PC-3 (cell line): ENCODE results near the gene DRD3. TPM values are rescaled to one million over a fixed set of nuclear protein-coding genes. Genes with fewer than 3 reads are reported as not detected.

Experiments
- ATAC-seq: fragments of 200-7000 bp; cut with Tn5 transposase; 2 replicates; pipeline ENCODE4 v1.9.1; 2020; ENCODE audit warnings: mild to moderate bottlenecking, moderate library complexity
- BruUV-seq: library from RNA; stranded (reverse); fragments of 400-500 nt; replicated peaks from 2 replicates; lab custom pipeline; 2021; lab: Mats Ljungman, UMichigan
- CTCF ChIA-PET: fragments of 300-600 bp; sonication (Branson Sonifier 250); formaldehyde crosslinking; loops from one replicate; lab custom pipeline; 2022; ENCODE audit warnings: antibody characterized with exemption; lab: Charles Lee
- POLR2A ChIA-PET: fragments of 300-600 bp; sonication (Branson Sonifier 250); formaldehyde crosslinking; loops from one replicate; lab custom pipeline; 2022; ENCODE audit warnings: antibody characterized with exemption; ENCODE audit not compliant: unreplicated experiment; lab: Charles Lee
- DNase-seq: peaks from one replicate; pipeline ENCODE4 v3.0.0-alpha.2; 2015
- H2AFZ ChIP-seq: fragments of 300-600 bp; sonication (generic); 2 replicates; pipeline ENCODE4 v1.6.0; 2016; ENCODE audit warnings: antibody characterized with exemption, low read length
- H3F3A ChIP-seq: fragments of 300-600 bp; sonication (generic); one replicate; pipeline ENCODE4 v1.6.0; 2017; ENCODE audit warnings: antibody characterized with exemption, low read length, control low read depth, mild to moderate bottlenecking; ENCODE audit not compliant: unreplicated experiment
- H3K27ac ChIP-seq: fragments of 300-600 bp; sonication (generic); 2 replicates; pipeline ENCODE4 v1.5.1; 2016; ENCODE audit warnings: mild to moderate bottlenecking, low read length
- H3K27me3 ChIP-seq: fragments of 300-600 bp; sonication (generic); 2 replicates; pipeline ENCODE4 v1.6.1; 2016; ENCODE audit warnings: low read length, mixed read lengths
- H3K36me3 ChIP-seq: fragments of 300-600 bp; sonication (generic); 2 replicates; pipeline ENCODE4 v1.6.1; 2016; ENCODE audit warnings: low read depth, mixed run types, low read length, mixed read lengths
- H3K4me1 ChIP-seq: fragments of 300-600 bp; sonication (generic); 2 replicates; pipeline ENCODE4 v1.5.1; 2016; ENCODE audit warnings: low read length; ENCODE audit not compliant: insufficient read depth
- H3K4me2 ChIP-seq: fragments of 300-600 bp; sonication (generic); 2 replicates; pipeline ENCODE4 v1.6.0; 2016; ENCODE audit warnings: low read length
- H3K4me3 ChIP-seq: fragments of 300-600 bp; sonication (generic); 2 replicates; pipeline ENCODE4 v1.5.1; 2016; ENCODE audit warnings: mild to moderate bottlenecking, low read length, mixed read lengths
- H3K79me2 ChIP-seq: fragments of 300-600 bp; sonication (generic); 2 replicates; pipeline ENCODE4 v1.6.1; 2017; ENCODE audit warnings: low read length, mixed read lengths
- H3K9ac ChIP-seq: fragments of 300-600 bp; sonication (generic); 2 replicates; pipeline ENCODE4 v1.6.0; 2016; ENCODE audit warnings: mild to moderate bottlenecking, low read length
- H3K9me2 ChIP-seq: fragments of 300-600 bp; sonication (generic); replicated peaks from 2 replicates; pipeline ENCODE4 v1.6.1; 2016; ENCODE audit warnings: mixed run types, low read length, mixed read lengths
- H3K9me3 ChIP-seq: fragments of 300-600 bp; sonication (generic); 2 replicates; pipeline ENCODE4 v1.6.1; 2016; ENCODE audit warnings: low read length, mixed read lengths
- H4K20me1 ChIP-seq: fragments of 300-600 bp; sonication (generic); 2 replicates; pipeline ENCODE4 v1.6.1; 2016; ENCODE audit warnings: low read length, mixed read lengths
- CTCF ChIP-seq: fragments of 300-600 bp; sonication (generic); conservative IDR thresholded peaks from 2 replicates; pipeline ENCODE4 v1.5.1; 2017; ENCODE audit warnings: antibody characterized with exemption, low read depth, mild to moderate bottlenecking, low read length
- EZH2 ChIP-seq: fragments of 300-600 bp; sonication (generic); IDR thresholded peaks from one replicate; pipeline ENCODE4 v1.6.1; 2017; ENCODE audit warnings: antibody characterized with exemption, mild to moderate bottlenecking, low read length; ENCODE audit not compliant: unreplicated experiment
- EZH2phosphoT487 ChIP-seq: fragments of 300-600 bp; sonication (generic); IDR thresholded peaks from 2 replicates; pipeline ENCODE4 v1.6.1; 2018; ENCODE audit warnings: mild to moderate bottlenecking, antibody characterized with exemption, low read length, borderline replicate concordance
- intact Hi-C: fragments of 100-400 bp; cut with micrococcal nuclease; formaldehyde crosslinking; loops from 2 replicates; pipeline ENCODE4 v1.9.0; 2023
- total RNA-seq: library from RNA; depleted of rRNA; stranded (reverse); fragments of >200 nt; gene quantifications from 2 replicates; pipeline ENCODE4 v1.2.3, GENCODE V29; 2014

The DRD3 gene
- total RNA-seq, 1 experiment from 2014 or later: not detected

DNA sequence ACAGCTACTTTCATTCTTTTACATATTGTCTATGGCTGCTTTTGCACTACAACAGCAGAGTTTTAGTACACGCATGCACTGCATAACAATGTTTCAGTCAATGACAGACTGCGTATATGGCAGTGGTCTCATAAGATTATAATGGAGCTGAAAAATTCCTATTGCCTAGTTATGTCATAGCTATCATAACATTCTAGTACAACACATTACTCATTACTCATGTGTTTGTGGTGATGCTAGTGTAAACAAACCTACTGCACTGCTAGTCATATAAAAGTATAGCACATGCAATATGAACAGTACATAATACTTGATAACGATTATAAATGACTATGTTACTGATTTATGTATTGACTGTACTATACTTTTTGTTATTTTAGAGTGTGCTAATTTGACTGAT, 74.4 kb downstream of the DRD3 start:
- BruUV-seq: no TSS peak
- H3K4me2 ChIP-seq: no peak overlapping the region
- H3K27ac ChIP-seq: no peak overlapping the region
- H3K9me2 ChIP-seq: no peaks in the 10 kb centered on the region
- no peaks in the 10 kb centered on the region for H3K79me2 ChIP-seq
- POLR2A ChIA-PET: interaction anchor here (0.5 kb wide), 2 partner anchors 245 to 1773 kb away, joined by 3 to 8 read pairs; no protein-coding TSS in a partner anchor
- H4K20me1 ChIP-seq: no peaks in the 10 kb centered on the region
- H3K9ac ChIP-seq: no peak overlapping the region
- H3K4me3 ChIP-seq: no peak overlapping the region
- intact Hi-C loops: no loop called here
- no peaks in the 10 kb centered on the region for H3K36me3 ChIP-seq
- H3K4me1 ChIP-seq: no peaks in the 10 kb centered on the region
- ATAC-seq (peak; percentile 99), DNase-seq (peak; percentile 63)
- CTCF ChIA-PET: no interaction called here
- TF ChIP-seq EZH2phosphoT487: no peak
- TF ChIP-seq EZH2: no peak
- no peak for TF ChIP-seq CTCF
- H3F3A ChIP-seq: no peaks in the 10 kb centered on the region
- H2AFZ ChIP-seq: no peak overlapping the region
- 0 out of 2 replicates have a peak, but pooled peaks cover 9% of the 10 kb centered on the region for H3K27me3 ChIP-seq
- H3K9me3 ChIP-seq: no peaks in the 10 kb centered on the region

DNA sequence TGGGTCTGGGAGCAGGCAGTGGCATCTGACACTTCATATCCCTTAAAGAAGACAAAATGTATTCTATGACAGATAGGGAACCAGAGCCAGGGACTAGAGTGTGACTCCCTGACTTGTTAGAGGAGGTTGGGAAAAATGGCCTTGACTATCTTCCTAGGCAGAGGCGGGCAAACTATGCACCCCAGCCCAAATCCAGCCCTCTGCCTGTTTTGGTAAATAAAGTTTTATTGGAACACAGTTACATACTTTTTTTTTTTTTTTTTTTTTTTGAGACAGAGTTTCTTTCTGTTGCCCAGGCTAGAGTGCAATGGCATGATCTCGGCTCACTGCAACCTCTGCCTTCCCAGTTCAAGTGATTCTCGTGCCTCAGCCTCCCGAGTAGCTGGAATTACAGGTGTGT, 75.0 kb downstream of the DRD3 start:
- CTCF ChIA-PET: no interaction called here
- H4K20me1 ChIP-seq: no peaks in the 10 kb centered on the region

More for the DNA sequence above, 75.0 kb downstream of the DRD3 start:
- ATAC-seq: no peak
- Histone ChIP-seq H3K4me1 (no peaks in the 10 kb centered on the region), H3K27ac (no peak overlapping the region), H3K9ac (no peak overlapping the region), H2AFZ (no peak overlapping the region), H3K9me2 (no peaks in the 10 kb centered on the region), H3K36me3 (no peaks in the 10 kb centered on the region), H3K79me2 (no peaks in the 10 kb centered on the region), H3F3A (no peaks in the 10 kb centered on the region), H3K4me3 (no peak overlapping the region), H3K4me2 (no peak overlapping the region), H3K9me3 (no peaks in the 10 kb centered on the region), H3K27me3 (0 out of 2 replicates have a peak, but pooled peaks cover 9% of the 10 kb centered on the region)
- TF ChIP-seq CTCF: no peak
- no peak for TF ChIP-seq EZH2
- TF ChIP-seq EZH2phosphoT487: no peak
- intact Hi-C loops: no loop called here
- no peak for DNase-seq
- POLR2A ChIA-PET: interaction anchor here (0.5 kb wide), 2 partner anchors 244 to 1773 kb away, joined by 3 to 8 read pairs; no protein-coding TSS in a partner anchor
- no TSS peak for BruUV-seq
